K562 (cell line): ENCODE results near the gene RFPL3. TPM values are rescaled to one million over a fixed set of nuclear protein-coding genes. Genes with fewer than 3 reads are reported as not detected.

ENCODE experiments used
- ATAC-seq: fragments of 200-7000 bp; cut with Tn5 transposase; 3 replicates; pipeline ENCODE4 v1.9.1; 2020; ENCODE audit warnings: moderate library complexity
- BruUV-seq: library from RNA; stranded (reverse); fragments of 400-500 nt; replicated peaks from 2 replicates; lab custom pipeline; 2021; lab: Mats Ljungman, UMichigan
- CTCF ChIA-PET: fragments of 300-600 bp; formaldehyde crosslinking; extraction: SDS; loops from one replicate; lab custom pipeline; 2021; ENCODE audit warnings: low intra/inter-chr PET ratio; lab: Yijun Ruan, JAX
- POLR2A ChIA-PET: fragments of 300-600, 350-650 bp; sonication (Branson Sonifier 250); formaldehyde crosslinking; extraction: SDS; loops from one replicate; lab custom pipeline; 2021; ENCODE audit warnings: antibody characterized with exemption, inconsistent platforms; lab: Yijun Ruan, JAX
- DNase-seq, 4 experiments: peaks; one replicate each; pipeline versions ENCODE4 v3.0.0 to v3.0.0-alpha.2; 2011 to 2018; ENCODE audit warnings: low spot score in 3 of 4, mixed read lengths in 3 of 4; ENCODE audit errors: extremely low read depth in 1 of 4
- FAIRE-seq: peaks from 2 replicates; lab custom pipeline; 2011; peaks lifted over from hg19 to GRCh38; lab: Jason Lieb, UNC
- H2AFZ ChIP-seq: 2 replicates; pipeline ENCODE4 v1.6.0; 2011; ENCODE audit warnings: low read depth, low read length, control low read depth, inconsistent platforms
- H3K27ac ChIP-seq: fragments of 200-600 bp; 3 replicates; pipeline ENCODE4 v1.8.0; 2011; ENCODE audit warnings: low read depth, mild to moderate bottlenecking, control low read depth, inconsistent platforms, low read length, moderate library complexity, mixed read lengths; ENCODE audit errors: extremely low read depth
- H3K27me3 ChIP-seq, 2 experiments: fragments of 300-600 bp in 1 of 2; 2 replicates in 1 of 2; 3 replicates in 1 of 2; pipeline versions ENCODE4 v1.6.0 to v1.8.0; 2011; ENCODE audit warnings: inconsistent platforms in 2 of 2, low read length in 2 of 2, mild to moderate bottlenecking in 1 of 2, mixed read lengths in 1 of 2, moderate library complexity in 1 of 2; ENCODE audit not compliant: control insufficient read depth in 2 of 2, insufficient read depth in 2 of 2
- H3K36me3 ChIP-seq: fragments of 300-600 bp; 3 replicates; pipeline ENCODE4 v1.8.0; 2011; ENCODE audit warnings: mild to moderate bottlenecking, low read length, inconsistent platforms; ENCODE audit not compliant: control insufficient read depth, insufficient read depth
- H3K4me1 ChIP-seq, 2 experiments: fragments of 200-600 bp in 1 of 2; replicated peaks in 1 of 2; 2 replicates in 1 of 2; 3 replicates in 1 of 2; pipeline versions ENCODE4 v1.5.1 to v1.8.0; 2011; ENCODE audit warnings: inconsistent platforms in 2 of 2, low read length in 2 of 2, mild to moderate bottlenecking in 1 of 2, mixed read lengths in 1 of 2, moderate library complexity in 1 of 2; ENCODE audit not compliant: control insufficient read depth in 2 of 2, insufficient read depth in 2 of 2
- H3K4me2 ChIP-seq: 2 replicates; pipeline ENCODE4 v1.6.1; 2011; ENCODE audit warnings: low read length, control low read depth, inconsistent platforms, mixed read lengths; ENCODE audit not compliant: insufficient read depth
- H3K4me3 ChIP-seq: fragments of 200-600 bp; sonication (generic), shearing (Covaris generic); 2 replicates; pipeline ENCODE4 v1.5.1; 2016; ENCODE audit warnings: control low read depth, inconsistent platforms
- H3K79me2 ChIP-seq: fragments of 200-600 bp; 3 replicates; pipeline ENCODE4 v1.8.0; 2011; ENCODE audit warnings: low read length, inconsistent platforms; ENCODE audit not compliant: control insufficient read depth, insufficient read depth
- H3K9ac ChIP-seq, 2 experiments: 2 replicates each; pipeline versions ENCODE4 v1.6.0 to v1.6.1; 2011; ENCODE audit warnings: low read depth in 2 of 2, low read length in 2 of 2, control low read depth in 1 of 2, inconsistent platforms in 1 of 2, mild to moderate bottlenecking in 1 of 2, mixed read lengths in 1 of 2; ENCODE audit not compliant: insufficient read depth in 1 of 2
- H3K9me1 ChIP-seq: one replicate; pipeline ENCODE4 v1.6.0; 2011; ENCODE audit warnings: inconsistent platforms, mild to moderate bottlenecking, low read length, moderate library complexity; ENCODE audit not compliant: control insufficient read depth, insufficient read depth
- H3K9me3 ChIP-seq: replicated peaks from 2 replicates; pipeline ENCODE4 v1.5.1; 2011; ENCODE audit warnings: low read depth, low read length, inconsistent platforms; ENCODE audit not compliant: control insufficient read depth, insufficient read depth
- H4K20me1 ChIP-seq: replicated peaks from 2 replicates; pipeline ENCODE4 v1.6.1; 2011; ENCODE audit warnings: low read length, inconsistent platforms, mixed read lengths; ENCODE audit not compliant: control insufficient read depth, insufficient read depth
- HDAC8 ChIP-seq: fragments of 450-650 bp; IDR thresholded peaks from 2 replicates; pipeline ENCODE4 v1.6.1; 2016; ENCODE audit warnings: mild to moderate bottlenecking, missing genetic modification characterization, moderate library complexity, missing compliant biosample characterization
- PCBP2 ChIP-seq: fragments of 200-400 bp; formaldehyde crosslinking; IDR thresholded peaks from 2 replicates; pipeline ENCODE4 v1.6.1; 2018; ENCODE audit warnings: low read length, low read depth, mild to moderate bottlenecking, moderate library complexity; ENCODE audit not compliant: poor library complexity, severe bottlenecking
- SOX6 ChIP-seq: fragments of 450-650 bp; IDR thresholded peaks from 2 replicates; pipeline ENCODE4 v1.6.1; 2014; ENCODE audit warnings: mild to moderate bottlenecking
- WGBS: fragments of 100-300 bp; shearing (Covaris generic); methylation state at CpG from one replicate; pipeline ENCODE4 v1.1.6; 2016; ENCODE audit warnings: low coverage, mixed read lengths; ENCODE audit not compliant: insufficient coverage; ENCODE audit errors: missing lambda C conversion rate; 5-methylcytosine and 5-hydroxymethylcytosine counted together
- in situ Hi-C: fragments of 300-500 bp; cut with MboI; formaldehyde crosslinking; loops from 4 replicates; pipeline ENCODE4 v1.15.0; 2018; ENCODE audit warnings: inconsistent platforms, mixed read lengths
- intact Hi-C: fragments of 100-400 bp; cut with micrococcal nuclease; formaldehyde crosslinking; loops from 2 replicates; pipeline ENCODE4 v1.14.2; 2022
- polyA plus RNA-seq, 8 experiments: library from polyadenylated mRNA; depleted of rRNA in 4 of 8; stranded (reverse) in 5 of 8; unstranded in 3 of 8; fragments of >200 nt; fragmentation: Nextera tagmentation in 2 of 8; fragmentation: Illumina TruSeq in 1 of 8; extraction: Ambion mirVana in 2 of 8; extraction: Trizol in 1 of 8; gene quantifications; 2 replicates each; pipeline versions ENCODE4 v1.2.1 to v1.2.3, GENCODE V29; 2011 to 2014; ENCODE audit warnings: inconsistent platforms in 1 of 8, missing spikeins in 1 of 8
- total RNA-seq, 7 experiments: library from RNA; depleted of rRNA in 6 of 7; stranded (reverse); fragments of >200 nt in 6 of 7; fragmentation: Illumina TruSeq in 2 of 7; extraction: Trizol in 2 of 7; gene quantifications; 2 replicates each; pipeline versions ENCODE4 v1.2.1 to v1.2.3, GENCODE V29; 2011 to 2021; ENCODE audit warnings: low replicate concordance in 1 of 7
- TF ChIP-seq, protein P1 (sequence below): sonication (generic); IDR thresholded peaks from 2 replicates; pipeline ENCODE4 v1.6.1; 2016
- TF ChIP-seq, protein P2 (sequence below): fragments of 250-450 bp; sonication (Bioruptor Pico); IDR thresholded peaks from 2 replicates; pipeline ENCODE4 v1.4.0; 2020; ENCODE audit warnings: mild to moderate bottlenecking, moderate library complexity
- TF ChIP-seq, protein P3 (sequence below): sonication (generic); formaldehyde crosslinking; IDR thresholded peaks from 2 replicates; pipeline ENCODE4 v1.8.0; 2023; ENCODE audit warnings: mild to moderate bottlenecking, missing genetic modification reagents

The RFPL3 gene
- total and polyA plus RNA-seq, 9 of the 15 experiments (the other 6 are each of a cell fraction or from before 2014, with no cell fraction given): not detected

DNA sequence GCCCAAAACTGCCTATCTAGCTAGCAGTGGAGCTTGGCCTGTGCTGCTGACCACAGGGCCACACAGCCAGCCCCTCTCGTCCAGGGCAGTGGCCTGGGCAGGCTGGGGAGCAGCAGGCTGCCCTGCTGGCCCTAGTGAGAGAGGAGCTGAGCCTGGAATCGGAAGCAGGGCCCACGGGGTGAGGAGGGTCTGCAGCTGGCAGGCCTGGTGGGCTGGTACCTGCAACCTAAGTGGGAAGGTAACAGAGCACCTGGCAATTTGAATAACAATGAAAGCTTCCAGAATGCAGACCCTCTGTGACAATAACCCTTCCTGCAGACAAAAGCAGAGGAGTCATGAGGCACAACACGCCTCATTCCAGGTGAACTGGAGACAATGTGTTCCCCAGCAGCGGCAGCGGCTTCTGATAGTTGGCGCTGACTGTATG lies 31.8 kb upstream of the RFPL3 start:
- peaks cover 0 to 5% of the 10 kb centered on the region in 2 experiments; a peak in 1 of 5 replicates for H3K27me3 ChIP-seq

More for the DNA sequence above, 31.8 kb upstream of the RFPL3 start:
- WGBS: 2% methylated on average over 7 of the region's 7 CpGs
- no peaks in the 10 kb centered on the region for H3K79me2 ChIP-seq
- ChIA-PET POLR2A (no interaction called here), CTCF (no interaction called here)
- no peaks in the 10 kb centered on the region for H3K9me3 ChIP-seq
- no peak for ATAC-seq
- no peak overlapping the region for H3K9ac ChIP-seq
- DNase-seq: no peak
- no peak overlapping the region for H3K27ac ChIP-seq
- H3K36me3 ChIP-seq: no peaks in the 10 kb centered on the region
- no peak for TF ChIP-seq PCBP2
- TF ChIP-seq, protein P1, sequence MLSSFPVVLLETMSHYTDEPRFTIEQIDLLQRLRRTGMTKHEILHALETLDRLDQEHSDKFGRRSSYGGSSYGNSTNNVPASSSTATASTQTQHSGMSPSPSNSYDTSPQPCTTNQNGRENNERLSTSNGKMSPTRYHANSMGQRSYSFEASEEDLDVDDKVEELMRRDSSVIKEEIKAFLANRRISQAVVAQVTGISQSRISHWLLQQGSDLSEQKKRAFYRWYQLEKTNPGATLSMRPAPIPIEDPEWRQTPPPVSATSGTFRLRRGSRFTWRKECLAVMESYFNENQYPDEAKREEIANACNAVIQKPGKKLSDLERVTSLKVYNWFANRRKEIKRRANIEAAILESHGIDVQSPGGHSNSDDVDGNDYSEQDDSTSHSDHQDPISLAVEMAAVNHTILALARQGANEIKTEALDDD: no peak
- TF ChIP-seq, protein P2, sequence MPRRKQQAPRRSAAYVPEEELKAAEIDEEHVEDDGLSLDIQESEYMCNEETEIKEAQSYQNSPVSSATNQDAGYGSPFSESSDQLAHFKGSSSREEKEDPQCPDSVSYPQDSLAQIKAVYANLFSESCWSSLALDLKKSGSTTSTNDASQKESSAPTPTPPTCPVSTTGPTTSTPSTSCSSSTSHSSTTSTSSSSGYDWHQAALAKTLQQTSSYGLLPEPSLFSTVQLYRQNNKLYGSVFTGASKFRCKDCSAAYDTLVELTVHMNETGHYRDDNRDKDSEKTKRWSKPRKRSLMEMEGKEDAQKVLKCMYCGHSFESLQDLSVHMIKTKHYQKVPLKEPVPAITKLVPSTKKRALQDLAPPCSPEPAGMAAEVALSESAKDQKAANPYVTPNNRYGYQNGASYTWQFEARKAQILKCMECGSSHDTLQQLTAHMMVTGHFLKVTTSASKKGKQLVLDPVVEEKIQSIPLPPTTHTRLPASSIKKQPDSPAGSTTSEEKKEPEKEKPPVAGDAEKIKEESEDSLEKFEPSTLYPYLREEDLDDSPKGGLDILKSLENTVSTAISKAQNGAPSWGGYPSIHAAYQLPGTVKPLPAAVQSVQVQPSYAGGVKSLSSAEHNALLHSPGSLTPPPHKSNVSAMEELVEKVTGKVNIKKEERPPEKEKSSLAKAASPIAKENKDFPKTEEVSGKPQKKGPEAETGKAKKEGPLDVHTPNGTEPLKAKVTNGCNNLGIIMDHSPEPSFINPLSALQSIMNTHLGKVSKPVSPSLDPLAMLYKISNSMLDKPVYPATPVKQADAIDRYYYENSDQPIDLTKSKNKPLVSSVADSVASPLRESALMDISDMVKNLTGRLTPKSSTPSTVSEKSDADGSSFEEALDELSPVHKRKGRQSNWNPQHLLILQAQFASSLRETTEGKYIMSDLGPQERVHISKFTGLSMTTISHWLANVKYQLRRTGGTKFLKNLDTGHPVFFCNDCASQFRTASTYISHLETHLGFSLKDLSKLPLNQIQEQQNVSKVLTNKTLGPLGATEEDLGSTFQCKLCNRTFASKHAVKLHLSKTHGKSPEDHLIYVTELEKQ (CRISPR knock-in tag): no peak
- no peak for TF ChIP-seq HDAC8 (tag)
- TF ChIP-seq, protein P3, sequence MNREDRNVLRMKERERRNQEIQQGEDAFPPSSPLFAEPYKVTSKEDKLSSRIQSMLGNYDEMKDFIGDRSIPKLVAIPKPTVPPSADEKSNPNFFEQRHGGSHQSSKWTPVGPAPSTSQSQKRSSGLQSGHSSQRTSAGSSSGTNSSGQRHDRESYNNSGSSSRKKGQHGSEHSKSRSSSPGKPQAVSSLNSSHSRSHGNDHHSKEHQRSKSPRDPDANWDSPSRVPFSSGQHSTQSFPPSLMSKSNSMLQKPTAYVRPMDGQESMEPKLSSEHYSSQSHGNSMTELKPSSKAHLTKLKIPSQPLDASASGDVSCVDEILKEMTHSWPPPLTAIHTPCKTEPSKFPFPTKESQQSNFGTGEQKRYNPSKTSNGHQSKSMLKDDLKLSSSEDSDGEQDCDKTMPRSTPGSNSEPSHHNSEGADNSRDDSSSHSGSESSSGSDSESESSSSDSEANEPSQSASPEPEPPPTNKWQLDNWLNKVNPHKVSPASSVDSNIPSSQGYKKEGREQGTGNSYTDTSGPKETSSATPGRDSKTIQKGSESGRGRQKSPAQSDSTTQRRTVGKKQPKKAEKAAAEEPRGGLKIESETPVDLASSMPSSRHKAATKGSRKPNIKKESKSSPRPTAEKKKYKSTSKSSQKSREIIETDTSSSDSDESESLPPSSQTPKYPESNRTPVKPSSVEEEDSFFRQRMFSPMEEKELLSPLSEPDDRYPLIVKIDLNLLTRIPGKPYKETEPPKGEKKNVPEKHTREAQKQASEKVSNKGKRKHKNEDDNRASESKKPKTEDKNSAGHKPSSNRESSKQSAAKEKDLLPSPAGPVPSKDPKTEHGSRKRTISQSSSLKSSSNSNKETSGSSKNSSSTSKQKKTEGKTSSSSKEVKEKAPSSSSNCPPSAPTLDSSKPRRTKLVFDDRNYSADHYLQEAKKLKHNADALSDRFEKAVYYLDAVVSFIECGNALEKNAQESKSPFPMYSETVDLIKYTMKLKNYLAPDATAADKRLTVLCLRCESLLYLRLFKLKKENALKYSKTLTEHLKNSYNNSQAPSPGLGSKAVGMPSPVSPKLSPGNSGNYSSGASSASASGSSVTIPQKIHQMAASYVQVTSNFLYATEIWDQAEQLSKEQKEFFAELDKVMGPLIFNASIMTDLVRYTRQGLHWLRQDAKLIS (CRISPR knock-in tag): no peak
- no peak for TF ChIP-seq SOX6
- H2AFZ ChIP-seq: no peak overlapping the region
- H4K20me1 ChIP-seq: no peaks in the 10 kb centered on the region
- no peak for FAIRE-seq
- intact Hi-C loops: no loop called here
- no peak overlapping the region for H3K4me3 ChIP-seq
- H3K4me1 ChIP-seq: peaks cover 0 to 3% of the 10 kb centered on the region in 2 experiments; a peak in 1 of 5 replicates
- in situ Hi-C loops: no loop called here
- no peaks in the 10 kb centered on the region for H3K9me1 ChIP-seq
- H3K4me2 ChIP-seq: no peak overlapping the region
- BruUV-seq: no TSS peak
